Measurements from ENCODE around the gene CAMKK2. TPM values are rescaled to one million over a fixed set of nuclear protein-coding genes. Genes with fewer than 3 reads are reported as not detected.
A peak's percentile ranks its signal among the peaks of the same experiment; 100 is the strongest.

CAMKK2 gene
- total RNA-seq, 1 donor from 2014 or later = 41.0 TPM

- intact Hi-C loops (cut with micrococcal nuclease) = loop anchor here (5.0 kb wide), 4 partner anchors 53 to 713 kb away; partner anchors contain the start of genes ORAI1 and POP5
- no peaks in the 10 kb centered on the region for H3K9me3 Mint-ChIP-seq
- H3K27ac Mint-ChIP-seq = peak overlapping the region; percentile 84
- peaks cover 10% of the 10 kb centered on the region for H3K36me3 Mint-ChIP-seq (ENCODE audit: low read depth)
- H3K4me3 Mint-ChIP-seq = peak overlapping the region; percentile 94
- H3K27me3 Mint-ChIP-seq (ENCODE audit: insufficient read depth) = no peaks in the 10 kb centered on the region
- no peak for DNase-seq (ENCODE audit: low spot score)
- peaks cover 33% of the 10 kb centered on the region for H3K4me1 Mint-ChIP-seq (ENCODE audit: low read depth)
These were observed 1.3 kb downstream of the CAMKK2 start for GRCh38 chr12:121295116-121295745.

GRCh38 chr12:121294151-121294889, 2.2 kb downstream of the CAMKK2 start:
- peaks cover 26% of the 10 kb centered on the region for H3K4me1 Mint-ChIP-seq (ENCODE audit: low read depth)
- intact Hi-C loops (cut with micrococcal nuclease) = no loop called here
- peak overlapping the region; percentile 1 for H3K4me3 Mint-ChIP-seq
- no peak for DNase-seq (ENCODE audit: low spot score)
- H3K9me3 Mint-ChIP-seq = no peaks in the 10 kb centered on the region
- peaks cover 13% of the 10 kb centered on the region for H3K36me3 Mint-ChIP-seq (ENCODE audit: low read depth)
- H3K27me3 Mint-ChIP-seq (ENCODE audit: insufficient read depth) = no peaks in the 10 kb centered on the region
- H3K27ac Mint-ChIP-seq = no peak overlapping the region

GRCh38 chr12:121293603-121294002, 2.9 kb downstream of the CAMKK2 start:
- H3K27ac Mint-ChIP-seq = no peak overlapping the region
- H3K9me3 Mint-ChIP-seq = no peaks in the 10 kb centered on the region
- peaks cover 13% of the 10 kb centered on the region for H3K36me3 Mint-ChIP-seq (ENCODE audit: low read depth)
- intact Hi-C loops (cut with micrococcal nuclease) = no loop called here
- no peak for DNase-seq (ENCODE audit: low spot score)
- no peaks in the 10 kb centered on the region for H3K27me3 Mint-ChIP-seq (ENCODE audit: insufficient read depth)
- H3K4me1 Mint-ChIP-seq (ENCODE audit: low read depth) = peaks cover 26% of the 10 kb centered on the region
- no peak overlapping the region for H3K4me3 Mint-ChIP-seq

GRCh38 chr12:121290410-121290809, 6.1 kb downstream of the CAMKK2 start:
- intact Hi-C loops (cut with micrococcal nuclease) = no loop called here
- H3K9me3 Mint-ChIP-seq = no peaks in the 10 kb centered on the region
- no peak for DNase-seq (ENCODE audit: low spot score)
- peaks cover 18% of the 10 kb centered on the region for H3K4me1 Mint-ChIP-seq (ENCODE audit: low read depth)
- H3K27ac Mint-ChIP-seq = no peak overlapping the region
- no peaks in the 10 kb centered on the region for H3K27me3 Mint-ChIP-seq (ENCODE audit: insufficient read depth)
- no peak overlapping the region for H3K4me3 Mint-ChIP-seq
- peaks cover 13% of the 10 kb centered on the region for H3K36me3 Mint-ChIP-seq (ENCODE audit: low read depth)

GRCh38 chr12:121289962-121290361, 6.5 kb downstream of the CAMKK2 start:
- intact Hi-C loops (cut with micrococcal nuclease) = no loop called here

GRCh38 chr12:121288986-121289385, 7.5 kb downstream of the CAMKK2 start:
- DNase-seq (ENCODE audit: low spot score) = no peak
- Mint-ChIP-seq H3K27me3 (ENCODE audit: insufficient read depth) (no peaks in the 10 kb centered on the region), H3K27ac (no peak overlapping the region), H3K4me1 (ENCODE audit: low read depth) (peaks cover 13% of the 10 kb centered on the region), H3K36me3 (ENCODE audit: low read depth) (peaks cover 13% of the 10 kb centered on the region), H3K9me3 (no peaks in the 10 kb centered on the region), H3K4me3 (no peak overlapping the region)
- intact Hi-C loops (cut with micrococcal nuclease) = no loop called here

More at GRCh38 chr12:121289962-121290361, 6.5 kb downstream of the CAMKK2 start:
- Mint-ChIP-seq H3K9me3 (no peaks in the 10 kb centered on the region), H3K4me1 (ENCODE audit: low read depth) (peaks cover 13% of the 10 kb centered on the region), H3K36me3 (ENCODE audit: low read depth) (peaks cover 13% of the 10 kb centered on the region), H3K4me3 (no peak overlapping the region), H3K27me3 (ENCODE audit: insufficient read depth) (no peaks in the 10 kb centered on the region), H3K27ac (no peak overlapping the region)
- DNase-seq (ENCODE audit: low spot score) = no peak

- DNase-seq (ENCODE audit: low spot score) = no peak
- intact Hi-C loops (cut with micrococcal nuclease) = no loop called here
- peaks cover 13% of the 10 kb centered on the region for H3K36me3 Mint-ChIP-seq (ENCODE audit: low read depth)
- peaks cover 7% of the 10 kb centered on the region for H3K4me1 Mint-ChIP-seq (ENCODE audit: low read depth)
- H3K27ac Mint-ChIP-seq = no peak overlapping the region
- H3K27me3 Mint-ChIP-seq (ENCODE audit: insufficient read depth) = no peaks in the 10 kb centered on the region
- no peak overlapping the region for H3K4me3 Mint-ChIP-seq
- H3K9me3 Mint-ChIP-seq = no peaks in the 10 kb centered on the region
These were observed 8.2 kb downstream of the CAMKK2 start for GRCh38 chr12:121288158-121288845.

GRCh38 chr12:121287267-121287954, 9.1 kb downstream of the CAMKK2 start:
- H3K36me3 Mint-ChIP-seq (ENCODE audit: low read depth) = peaks cover 12% of the 10 kb centered on the region
- no peak for DNase-seq (ENCODE audit: low spot score)
- H3K4me3 Mint-ChIP-seq = no peak overlapping the region
- H3K9me3 Mint-ChIP-seq = no peaks in the 10 kb centered on the region
- no peak overlapping the region for H3K27ac Mint-ChIP-seq
- intact Hi-C loops (cut with micrococcal nuclease) = no loop called here
- no peaks in the 10 kb centered on the region for H3K27me3 Mint-ChIP-seq (ENCODE audit: insufficient read depth)
- H3K4me1 Mint-ChIP-seq (ENCODE audit: low read depth) = peaks cover 3% of the 10 kb centered on the region

GRCh38 chr12:121285856-121286255, 10.7 kb downstream of the CAMKK2 start:
- Mint-ChIP-seq H3K27ac (no peak overlapping the region), H3K4me1 (ENCODE audit: low read depth) (no peaks in the 10 kb centered on the region), H3K9me3 (no peaks in the 10 kb centered on the region), H3K27me3 (ENCODE audit: insufficient read depth) (no peaks in the 10 kb centered on the region), H3K4me3 (no peak overlapping the region), H3K36me3 (ENCODE audit: low read depth) (peaks cover 3% of the 10 kb centered on the region)
- intact Hi-C loops (cut with micrococcal nuclease) = no loop called here
- DNase-seq (ENCODE audit: low spot score) = no peak

GRCh38 chr12:121284551-121285390, 11.7 kb downstream of the CAMKK2 start:
- no peaks in the 10 kb centered on the region for H3K27me3 Mint-ChIP-seq (ENCODE audit: insufficient read depth)
- no peak overlapping the region for H3K27ac Mint-ChIP-seq
- no peaks in the 10 kb centered on the region for H3K4me1 Mint-ChIP-seq (ENCODE audit: low read depth)
- H3K9me3 Mint-ChIP-seq = no peaks in the 10 kb centered on the region
- no peak for DNase-seq (ENCODE audit: low spot score)
- intact Hi-C loops (cut with micrococcal nuclease) = no loop called here
- H3K4me3 Mint-ChIP-seq = no peak overlapping the region
- no peaks in the 10 kb centered on the region for H3K36me3 Mint-ChIP-seq (ENCODE audit: low read depth)

- Mint-ChIP-seq H3K4me1 (ENCODE audit: low read depth) (no peaks in the 10 kb centered on the region), H3K27ac (no peak overlapping the region), H3K27me3 (ENCODE audit: insufficient read depth) (no peaks in the 10 kb centered on the region), H3K36me3 (ENCODE audit: low read depth) (no peaks in the 10 kb centered on the region), H3K9me3 (no peaks in the 10 kb centered on the region), H3K4me3 (no peak overlapping the region)
- intact Hi-C loops (cut with micrococcal nuclease) = no loop called here
- no peak for DNase-seq (ENCODE audit: low spot score)
These were observed 12.7 kb downstream of the CAMKK2 start for GRCh38 chr12:121283841-121284240.

GRCh38 chr12:121283388-121283787, 13.1 kb downstream of the CAMKK2 start:
- Mint-ChIP-seq H3K9me3 (no peaks in the 10 kb centered on the region), H3K4me3 (no peak overlapping the region), H3K27me3 (ENCODE audit: insufficient read depth) (no peaks in the 10 kb centered on the region), H3K36me3 (ENCODE audit: low read depth) (no peaks in the 10 kb centered on the region), H3K27ac (no peak overlapping the region), H3K4me1 (ENCODE audit: low read depth) (no peaks in the 10 kb centered on the region)
- DNase-seq (ENCODE audit: low spot score) = no peak
- intact Hi-C loops (cut with micrococcal nuclease) = no loop called here
